Measurements from ENCODE around the gene DTNA.

DNA sequence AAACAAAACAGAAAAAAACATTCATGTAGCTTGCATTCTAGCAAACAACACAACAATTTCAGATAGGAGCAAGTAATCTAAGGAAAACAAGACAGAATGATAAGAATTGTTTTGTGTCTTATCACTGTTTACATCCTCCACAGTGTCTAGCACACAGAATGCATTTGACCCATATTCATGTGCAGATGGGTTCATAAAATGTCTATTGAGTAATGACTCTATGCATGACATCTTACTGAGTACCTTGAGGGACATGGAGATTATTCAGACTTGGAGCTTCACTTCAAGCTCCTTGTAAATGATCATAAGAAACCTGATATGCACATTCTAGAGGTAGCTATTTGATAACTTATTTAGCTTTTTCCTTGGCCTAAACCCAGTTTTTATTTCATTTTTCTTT is 69.0 kb downstream of the DTNA start:
- TF ChIP-seq, protein P1, sequence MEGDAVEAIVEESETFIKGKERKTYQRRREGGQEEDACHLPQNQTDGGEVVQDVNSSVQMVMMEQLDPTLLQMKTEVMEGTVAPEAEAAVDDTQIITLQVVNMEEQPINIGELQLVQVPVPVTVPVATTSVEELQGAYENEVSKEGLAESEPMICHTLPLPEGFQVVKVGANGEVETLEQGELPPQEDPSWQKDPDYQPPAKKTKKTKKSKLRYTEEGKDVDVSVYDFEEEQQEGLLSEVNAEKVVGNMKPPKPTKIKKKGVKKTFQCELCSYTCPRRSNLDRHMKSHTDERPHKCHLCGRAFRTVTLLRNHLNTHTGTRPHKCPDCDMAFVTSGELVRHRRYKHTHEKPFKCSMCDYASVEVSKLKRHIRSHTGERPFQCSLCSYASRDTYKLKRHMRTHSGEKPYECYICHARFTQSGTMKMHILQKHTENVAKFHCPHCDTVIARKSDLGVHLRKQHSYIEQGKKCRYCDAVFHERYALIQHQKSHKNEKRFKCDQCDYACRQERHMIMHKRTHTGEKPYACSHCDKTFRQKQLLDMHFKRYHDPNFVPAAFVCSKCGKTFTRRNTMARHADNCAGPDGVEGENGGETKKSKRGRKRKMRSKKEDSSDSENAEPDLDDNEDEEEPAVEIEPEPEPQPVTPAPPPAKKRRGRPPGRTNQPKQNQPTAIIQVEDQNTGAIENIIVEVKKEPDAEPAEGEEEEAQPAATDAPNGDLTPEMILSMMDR (IDR thresholded peaks at IDR 0.05): no peak
- no peak for TF ChIP-seq POLR2AphosphoS5 (IDR thresholded peaks at IDR 0.05; ENCODE audit: low read depth, low read length)

All from Panc1 (cell line).